GM18511 (cell line): ENCODE data around the gene ADGRF1.

Source experiments
- ATAC-seq: cut with Tn5 transposase; IDR thresholded peaks from one replicate; pipeline ENCODE4 v1.9.1; 2021; ENCODE audit warnings: mild to moderate bottlenecking, moderate library complexity; ENCODE audit not compliant: unreplicated experiment

The ADGRF1 gene

GRCh38 chr6:46985943-46986342 lies 56.2 kb downstream of the ADGRF1 start:
- ATAC-seq: no peak

GRCh38 chr6:46983007-46983411 lies 59.1 kb downstream of the ADGRF1 start:
- no peak for ATAC-seq

- ATAC-seq: no peak
These were observed 62.9 kb downstream of the ADGRF1 start for GRCh38 chr6:46979206-46979605.

- ATAC-seq: no peak
These were observed 67.3 kb downstream of the ADGRF1 start for GRCh38 chr6:46974786-46975185.

GRCh38 chr6:46973029-46973428 lies 69.1 kb downstream of the ADGRF1 start:
- ATAC-seq: no peak

GRCh38 chr6:46972531-46972930 lies 69.6 kb downstream of the ADGRF1 start:
- ATAC-seq: no peak

GRCh38 chr6:46969206-46969605 lies 72.9 kb downstream of the ADGRF1 start:
- no peak for ATAC-seq

GRCh38 chr6:46967826-46968349 lies 74.2 kb downstream of the ADGRF1 start:
- no peak for ATAC-seq

- no peak for ATAC-seq
These were observed 77.2 kb downstream of the ADGRF1 start for GRCh38 chr6:46964716-46965519.

- no peak for ATAC-seq
These were observed 78.5 kb downstream of the ADGRF1 start for GRCh38 chr6:46963626-46964025.

GRCh38 chr6:46963039-46963438 lies 79.1 kb downstream of the ADGRF1 start:
- ATAC-seq: no peak

- ATAC-seq: no peak
These were observed 80.4 kb downstream of the ADGRF1 start for GRCh38 chr6:46961711-46962110.

- no peak for ATAC-seq
These were observed 80.9 kb downstream of the ADGRF1 start for GRCh38 chr6:46961232-46961631.

- no peak for ATAC-seq
These were observed 82.7 kb downstream of the ADGRF1 start for GRCh38 chr6:46959419-46959818.

GRCh38 chr6:46956409-46956808 lies 85.7 kb downstream of the ADGRF1 start:
- no peak for ATAC-seq

- ATAC-seq: no peak
These were observed 87.2 kb downstream of the ADGRF1 start for GRCh38 chr6:46954837-46955451.

- ATAC-seq: no peak
These were observed 88.2 kb downstream of the ADGRF1 start for GRCh38 chr6:46953921-46954320.

GRCh38 chr6:46949632-46950280 lies 92.4 kb downstream of the ADGRF1 start:
- ATAC-seq: no peak

GRCh38 chr6:46948699-46949098 lies 93.4 kb downstream of the ADGRF1 start:
- ATAC-seq: no peak
